Measurements from ENCODE around the gene TP73.

TP73 gene

DNA sequence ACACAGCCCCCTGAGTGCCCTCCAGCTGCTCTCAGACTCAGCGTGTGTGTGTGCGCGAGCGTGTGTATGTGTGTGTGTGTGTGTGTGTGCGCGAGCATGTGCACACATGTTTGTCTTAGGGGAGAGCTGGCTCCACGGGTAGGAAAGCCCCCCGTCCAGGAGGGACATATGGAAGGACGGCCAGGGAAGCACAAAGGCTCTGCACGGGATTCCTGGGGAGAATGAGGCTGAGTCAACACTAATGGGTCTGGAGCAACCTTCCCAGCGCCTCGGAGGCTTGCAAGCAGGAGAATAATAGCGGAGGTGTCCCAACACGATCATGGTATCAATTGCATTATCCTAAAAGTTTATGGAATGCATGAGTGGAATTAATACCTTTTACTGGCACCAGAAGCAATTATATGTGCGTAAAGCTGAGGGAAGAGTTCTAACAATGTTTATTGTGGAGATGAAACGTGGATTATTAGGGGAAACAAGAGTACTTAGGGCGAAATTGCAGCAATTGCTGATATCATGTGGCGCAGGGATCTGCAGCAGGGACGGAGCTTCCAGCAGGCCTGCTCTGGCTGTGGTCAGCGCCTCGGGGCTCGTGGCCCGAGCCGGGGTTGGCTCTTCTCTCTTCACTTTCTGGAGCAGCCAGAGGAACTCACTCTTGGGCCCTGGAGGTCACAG lies 59.6 kb downstream of the TP73 start:
- DNase-seq: no peak

- no peak for DNase-seq
Measured at GRCh38 chr1:3712573-3713535, 60.5 kb downstream of the TP73 start.

GRCh38 chr1:3713840-3714239 lies 61.5 kb downstream of the TP73 start:
- no peak for DNase-seq

GRCh38 chr1:3714284-3714741 lies 62.0 kb downstream of the TP73 start:
- no peak for DNase-seq

- no peak for DNase-seq
Measured at GRCh38 chr1:3714814-3715213, 62.5 kb downstream of the TP73 start.

- peak in 1 of 2 experiments; percentile 21 for DNase-seq
Measured at GRCh38 chr1:3716351-3716750, 64.0 kb downstream of the TP73 start.

DNA sequence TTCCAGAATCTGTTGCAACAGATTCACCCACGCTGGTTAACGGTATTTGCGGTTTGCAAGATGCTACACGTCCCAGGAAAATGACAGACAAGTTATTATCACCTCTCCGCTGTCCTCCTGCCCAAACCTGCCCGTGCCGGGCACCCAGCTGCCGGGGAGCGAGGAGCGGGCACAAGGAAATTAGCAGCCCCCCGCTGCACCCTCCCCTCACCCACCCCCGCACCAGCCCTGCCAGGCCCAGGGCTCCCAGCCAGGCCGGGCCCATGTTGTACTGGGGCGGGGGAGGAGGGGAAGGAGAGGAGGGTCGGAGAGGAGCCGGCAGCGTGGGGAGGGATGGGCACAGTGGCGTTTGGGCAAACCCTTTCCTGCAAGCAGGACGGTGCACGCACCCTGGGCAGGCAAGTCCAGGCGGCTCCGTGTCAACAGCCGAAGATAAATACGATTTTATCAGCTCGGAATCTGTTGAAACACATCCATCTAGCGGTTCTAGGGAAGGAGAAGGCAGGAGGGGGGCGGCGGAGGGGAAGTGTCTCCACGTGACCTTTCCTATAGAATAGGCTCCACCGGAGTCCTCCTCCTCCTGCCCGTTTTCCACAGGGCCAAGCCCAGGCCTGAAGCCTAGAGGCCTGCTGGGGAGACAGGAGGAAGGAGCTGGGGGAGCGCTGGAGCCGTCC lies 64.9 kb downstream of the TP73 start:
- DNase-seq: peak in 1 of 2 experiments; percentile 38

GRCh38 chr1:3717715-3718601 lies 65.6 kb downstream of the TP73 start:
- no peak for DNase-seq

- DNase-seq: no peak
Measured at GRCh38 chr1:3718764-3719163, 66.4 kb downstream of the TP73 start.

- no peak for DNase-seq
Measured at GRCh38 chr1:3721955-3722465, 69.7 kb downstream of the TP73 start.

DNA sequence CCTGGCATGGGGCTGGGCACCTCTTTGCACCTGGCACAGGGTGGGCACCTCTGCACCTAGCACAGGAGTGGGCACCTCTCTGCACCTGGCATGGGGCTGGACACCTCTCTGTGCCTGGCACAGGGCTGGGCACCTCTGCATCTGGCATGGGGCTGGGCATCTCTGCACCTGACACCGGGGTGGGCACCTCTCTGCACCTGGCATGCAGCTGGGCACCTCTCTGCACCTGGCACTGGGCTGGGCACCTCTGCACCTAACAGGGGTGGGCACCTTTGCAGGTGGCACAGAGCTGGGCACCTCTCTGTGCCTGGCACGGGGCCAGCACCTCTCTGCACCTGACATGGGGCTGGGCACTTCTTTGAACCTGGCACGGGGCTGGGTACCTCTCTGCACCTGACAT lies 70.5 kb downstream of the TP73 start:
- DNase-seq: no peak

GRCh38 chr1:3724416-3725030 lies 72.2 kb downstream of the TP73 start:
- DNase-seq: peak; percentile 9 to 72

GRCh38 chr1:3725366-3725765 lies 73.0 kb downstream of the TP73 start:
- no peak for DNase-seq

DNA sequence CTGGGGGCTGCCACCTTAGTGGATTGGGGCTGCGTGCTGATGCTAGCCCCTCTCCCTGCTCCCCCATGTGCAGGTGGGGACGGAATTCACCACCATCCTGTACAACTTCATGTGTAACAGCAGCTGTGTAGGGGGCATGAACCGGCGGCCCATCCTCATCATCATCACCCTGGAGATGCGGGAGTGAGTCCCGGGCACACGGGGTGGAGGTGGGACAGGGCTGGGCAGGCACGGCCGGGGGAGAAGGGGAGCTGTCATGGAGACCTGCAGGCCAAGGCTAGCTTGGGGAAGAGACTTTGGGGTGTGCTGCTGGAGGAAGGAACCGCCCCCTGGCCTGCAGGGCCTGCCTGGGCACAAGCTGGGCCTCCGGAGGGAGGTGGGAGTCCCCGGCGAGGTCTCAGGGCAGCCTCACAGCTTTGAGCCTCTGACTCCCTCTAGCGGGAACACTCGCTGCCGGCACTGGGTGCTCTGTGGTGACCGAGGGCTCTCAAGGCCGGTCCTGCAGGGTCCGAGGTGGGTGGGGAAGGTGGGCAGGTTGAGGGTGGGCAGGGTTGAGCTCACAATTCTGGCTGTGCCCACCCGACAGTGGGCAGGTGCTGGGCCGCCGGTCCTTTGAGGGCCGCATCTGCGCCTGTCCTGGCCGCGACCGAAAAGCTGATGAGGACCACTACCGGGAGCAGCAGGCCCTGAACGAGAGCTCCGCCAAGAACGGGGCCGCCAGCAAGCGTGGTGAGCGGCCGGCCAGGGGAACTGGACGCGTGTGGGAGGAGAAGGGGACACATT lies 74.9 kb downstream of the TP73 start:
- DNase-seq: no peak

GRCh38 chr1:3727825-3728776 lies 75.8 kb downstream of the TP73 start:
- no peak for DNase-seq

DNA sequence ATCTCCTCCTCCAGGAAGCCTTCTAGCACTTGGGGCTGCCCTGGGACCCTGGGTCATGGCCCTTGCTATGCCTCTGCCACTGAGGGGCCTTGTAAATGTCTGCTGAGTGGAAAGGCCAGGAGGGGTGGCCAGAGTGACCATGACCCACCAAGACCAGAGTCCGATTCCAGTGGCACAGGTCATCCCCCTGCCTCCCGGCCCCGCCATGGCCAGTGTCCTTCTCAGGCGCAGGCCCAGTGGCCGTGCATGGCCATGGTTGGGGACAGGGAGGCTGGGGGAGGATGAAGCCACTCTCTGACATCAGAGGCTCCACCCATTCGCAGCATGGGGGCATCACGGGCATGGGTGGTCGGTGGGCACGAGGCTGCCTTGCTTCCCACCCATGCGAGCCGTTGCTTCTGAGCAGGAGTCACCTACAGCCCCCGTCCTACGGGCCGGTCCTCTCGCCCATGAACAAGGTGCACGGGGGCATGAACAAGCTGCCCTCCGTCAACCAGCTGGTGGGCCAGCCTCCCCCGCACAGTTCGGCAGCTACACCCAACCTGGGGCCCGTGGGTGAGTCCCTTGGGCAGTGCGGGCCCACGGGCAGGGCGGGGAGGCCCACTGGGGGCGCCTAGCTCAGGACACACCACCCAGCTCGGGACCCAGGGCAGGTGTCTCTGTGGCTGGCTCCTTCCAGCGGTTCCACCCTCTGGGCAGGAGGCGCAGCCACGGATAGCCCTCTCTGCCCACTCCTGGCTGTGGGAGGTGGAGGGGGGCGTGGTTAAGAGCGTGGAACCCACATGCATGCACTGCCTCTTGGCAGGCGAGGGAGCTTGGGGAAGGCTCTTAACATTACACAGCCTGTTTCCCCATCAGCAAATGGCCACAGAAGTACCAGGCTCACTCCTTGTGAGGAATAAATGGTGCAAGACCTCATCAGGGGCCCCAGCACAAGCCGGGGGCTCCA lies 77.6 kb downstream of the TP73 start:
- no peak for DNase-seq

GRCh38 chr1:3730543-3731247 lies 78.4 kb downstream of the TP73 start:
- DNase-seq: no peak
